Vagina (tissue), 2 donors: ENCODE measurements around the gene RBM33.

Source experiments
- POLR2A ChIP-seq, 2 donors: fragments of 450-650 bp; IDR thresholded peaks; one replicate each; pipeline ENCODE4 v1.6.1; 2017; ENCODE audit warnings: antibody characterized with exemption in 2 of 2, mild to moderate bottlenecking in 2 of 2, moderate library complexity in 2 of 2
- POLR2AphosphoS5 ChIP-seq, 2 donors: sonication (generic); formaldehyde crosslinking; IDR thresholded peaks; one replicate each; pipeline ENCODE4 v1.9.0; 2017; ENCODE audit warnings: antibody characterized with exemption in 2 of 2, mild to moderate bottlenecking in 2 of 2, low read depth in 1 of 2; ENCODE audit not compliant: insufficient read depth in 1 of 2
- TF ChIP-seq, protein P1 (sequence below), 3 experiments: fragments of 450-650 bp in 2 of 3; fragments of 200-600 bp in 1 of 3; sonication (generic) in 1 of 3; IDR thresholded peaks; one replicate each; pipeline ENCODE4 v1.5.1; 2017 to 2019; ENCODE audit warnings: antibody characterized with exemption in 3 of 3, mild to moderate bottlenecking in 2 of 3, moderate library complexity in 2 of 3

DNA sequence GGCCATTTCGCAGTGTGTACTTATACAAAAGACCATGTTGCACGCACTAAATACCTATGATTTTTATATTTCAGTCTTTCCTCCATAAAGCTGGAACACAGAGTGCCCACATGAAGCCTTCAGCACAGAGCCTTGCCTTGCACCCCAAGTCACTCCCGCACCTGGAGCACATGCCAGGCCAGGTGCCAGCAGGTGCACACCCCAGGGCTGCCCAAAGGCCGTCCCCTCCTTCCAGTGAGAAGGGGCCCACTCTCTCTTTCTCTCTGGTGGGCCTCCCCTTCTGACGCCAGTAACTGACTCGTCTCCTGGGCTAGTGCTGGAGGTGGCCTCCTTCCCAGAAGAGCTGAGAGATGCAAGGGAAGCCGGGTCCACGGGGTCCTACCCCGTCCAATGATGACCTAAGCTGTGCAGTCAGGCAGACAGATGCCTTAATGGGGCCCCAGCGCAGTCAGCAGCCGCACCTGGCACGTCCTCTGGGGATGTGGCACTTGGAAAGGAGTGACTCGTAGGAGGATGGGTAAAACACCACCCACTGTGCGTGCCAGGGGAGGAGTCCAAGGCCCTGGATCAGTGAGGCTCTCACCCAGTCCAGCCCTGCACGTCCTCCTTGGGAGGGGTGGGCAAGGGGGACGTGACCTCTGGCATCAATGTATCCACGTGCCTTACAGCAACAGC, 185.5 kb downstream of the RBM33 start:
- TF ChIP-seq POLR2AphosphoS5 (IDR thresholded peaks at IDR 0.05; ENCODE audit: insufficient read depth in 1 of 2, low read depth in 1 of 2) (no peak), POLR2A (IDR thresholded peaks at IDR 0.05) (no peak)
- TF ChIP-seq, protein P1, sequence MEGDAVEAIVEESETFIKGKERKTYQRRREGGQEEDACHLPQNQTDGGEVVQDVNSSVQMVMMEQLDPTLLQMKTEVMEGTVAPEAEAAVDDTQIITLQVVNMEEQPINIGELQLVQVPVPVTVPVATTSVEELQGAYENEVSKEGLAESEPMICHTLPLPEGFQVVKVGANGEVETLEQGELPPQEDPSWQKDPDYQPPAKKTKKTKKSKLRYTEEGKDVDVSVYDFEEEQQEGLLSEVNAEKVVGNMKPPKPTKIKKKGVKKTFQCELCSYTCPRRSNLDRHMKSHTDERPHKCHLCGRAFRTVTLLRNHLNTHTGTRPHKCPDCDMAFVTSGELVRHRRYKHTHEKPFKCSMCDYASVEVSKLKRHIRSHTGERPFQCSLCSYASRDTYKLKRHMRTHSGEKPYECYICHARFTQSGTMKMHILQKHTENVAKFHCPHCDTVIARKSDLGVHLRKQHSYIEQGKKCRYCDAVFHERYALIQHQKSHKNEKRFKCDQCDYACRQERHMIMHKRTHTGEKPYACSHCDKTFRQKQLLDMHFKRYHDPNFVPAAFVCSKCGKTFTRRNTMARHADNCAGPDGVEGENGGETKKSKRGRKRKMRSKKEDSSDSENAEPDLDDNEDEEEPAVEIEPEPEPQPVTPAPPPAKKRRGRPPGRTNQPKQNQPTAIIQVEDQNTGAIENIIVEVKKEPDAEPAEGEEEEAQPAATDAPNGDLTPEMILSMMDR (IDR thresholded peaks at IDR 0.05), result no peak
